GM23248 (cell line): ENCODE measurements around the gene HNRNPM. TPM values are rescaled to one million over a fixed set of nuclear protein-coding genes. Genes with fewer than 3 reads are reported as not detected.

Experiments
- DNase-seq: peaks from one replicate; pipeline ENCODE4 v3.0.0-alpha.2; 2015
- H2AFZ ChIP-seq: fragments of 200-600 bp; sonication (generic); 2 replicates; pipeline ENCODE4 v1.6.1; 2016; ENCODE audit warnings: antibody characterized with exemption
- H3F3A ChIP-seq: fragments of 200-600 bp; sonication (generic); 2 replicates; pipeline ENCODE4 v1.6.1; 2016; ENCODE audit warnings: mild to moderate bottlenecking, antibody characterized with exemption, mixed run types; ENCODE audit not compliant: insufficient read depth
- H3K27ac ChIP-seq: fragments of 200-600 bp; sonication (generic); 2 replicates; pipeline ENCODE4 v1.5.1; 2016; ENCODE audit warnings: mild to moderate bottlenecking
- H3K27me3 ChIP-seq: fragments of 200-600 bp; sonication (generic); replicated peaks from 2 replicates; pipeline ENCODE4 v1.6.1; 2016; ENCODE audit warnings: mild to moderate bottlenecking; ENCODE audit not compliant: insufficient read depth
- H3K36me3 ChIP-seq: fragments of 200-600 bp; sonication (generic); 2 replicates; pipeline ENCODE4 v1.6.1; 2016; ENCODE audit warnings: low read depth, mild to moderate bottlenecking
- H3K4me1 ChIP-seq: fragments of 200-600 bp; sonication (generic); 2 replicates; pipeline ENCODE4 v1.6.1; 2016; ENCODE audit warnings: mild to moderate bottlenecking; ENCODE audit not compliant: insufficient read depth
- H3K4me2 ChIP-seq: fragments of 200-600 bp; sonication (generic); one replicate; pipeline ENCODE4 v1.6.1; 2016; ENCODE audit warnings: mild to moderate bottlenecking; ENCODE audit not compliant: unreplicated experiment
- H3K4me3 ChIP-seq: fragments of 200-600 bp; sonication (generic); 2 replicates; pipeline ENCODE4 v1.5.1; 2016; ENCODE audit warnings: mild to moderate bottlenecking
- H3K79me2 ChIP-seq: fragments of 200-600 bp; sonication (generic); 2 replicates; pipeline ENCODE4 v1.6.1; 2016; ENCODE audit warnings: mild to moderate bottlenecking; ENCODE audit not compliant: insufficient read depth
- H3K9ac ChIP-seq: fragments of 200-600 bp; sonication (generic); 2 replicates; pipeline ENCODE4 v1.6.1; 2016; ENCODE audit warnings: mild to moderate bottlenecking
- H3K9me2 ChIP-seq: fragments of 200-600 bp; sonication (generic); 2 replicates; pipeline ENCODE4 v1.6.1; 2016; ENCODE audit warnings: mixed run types, mild to moderate bottlenecking, moderate library complexity; ENCODE audit not compliant: insufficient read depth
- H3K9me3 ChIP-seq: fragments of 200-600 bp; sonication (generic); one replicate; pipeline ENCODE4 v1.6.1; 2017; ENCODE audit warnings: low read depth
- H4K20me1 ChIP-seq: fragments of 200-600 bp; sonication (generic); 2 replicates; pipeline ENCODE4 v1.6.0; 2016; ENCODE audit not compliant: insufficient read depth
- EZH2 ChIP-seq: fragments of 200-600 bp; sonication (generic); IDR thresholded peaks from 2 replicates; pipeline ENCODE4 v1.6.1; 2018; ENCODE audit warnings: antibody characterized with exemption, mild to moderate bottlenecking; ENCODE audit not compliant: insufficient read depth, poor library complexity, severe bottlenecking
- EZH2phosphoT487 ChIP-seq: fragments of 200-600 bp; sonication (generic); IDR thresholded peaks from 2 replicates; pipeline ENCODE4 v1.6.1; 2018; ENCODE audit warnings: antibody characterized with exemption, moderate library complexity, mild to moderate bottlenecking, low read depth; ENCODE audit not compliant: insufficient read depth
- WGBS, 2 experiments: methylation state at CpG; one replicate each; pipeline ENCODE4 v1.1.6; 2015 to 2017; ENCODE audit warnings: low lambda C conversion rate in 2 of 2, low coverage in 1 of 2; ENCODE audit errors: missing lambda C conversion rate in 2 of 2; 5-methylcytosine and 5-hydroxymethylcytosine counted together
- in situ Hi-C: fragments of 300-500 bp; cut with MboI; formaldehyde crosslinking; loops from 2 replicates; pipeline ENCODE4 v1.15.0; 2020
- polyA plus RNA-seq: library from polyadenylated mRNA; unstranded; fragments of >200 nt; fragmentation: Nextera tagmentation; extraction: Ambion mirVana; gene quantifications from 2 replicates; pipeline ENCODE4 v1.2.1, GENCODE V29; 2016
- total RNA-seq: library from RNA; depleted of rRNA; stranded (reverse); fragments of >200 nt; shearing (Covaris generic); gene quantifications from 2 replicates; pipeline ENCODE4 v1.2.3, GENCODE V29; 2014

HNRNPM gene
- total and polyA plus RNA-seq, 2 experiments from 2014 or later, result 71.0 to 116 TPM

GRCh38 chr19:8459520-8460270 is 14.9 kb downstream of the HNRNPM start:
- WGBS, 2 experiments, result 2 to 3% methylated on average over 6 of the region's 6 CpGs
- peak overlapping the region; percentile 67 for H3K9ac ChIP-seq
- H2AFZ ChIP-seq, result no peak overlapping the region
- no peaks in the 10 kb centered on the region for H3K27me3 ChIP-seq
- H3K4me1 ChIP-seq, result peaks cover 32% of the 10 kb centered on the region
- peak overlapping the region; percentile 83 for H3K4me2 ChIP-seq
- in situ Hi-C loops, result no loop called here
- peak overlapping the region; percentile 89 for H3K27ac ChIP-seq
- H4K20me1 ChIP-seq, result peaks cover 37% of the 10 kb centered on the region
- peaks cover 51% of the 10 kb centered on the region for H3F3A ChIP-seq
- H3K9me3 ChIP-seq, result no peaks in the 10 kb centered on the region
- TF ChIP-seq EZH2phosphoT487 (no peak), EZH2 (no peak)
- DNase-seq, result peak; percentile 91
- H3K9me2 ChIP-seq, result no peaks in the 10 kb centered on the region
- peaks cover 97% of the 10 kb centered on the region for H3K79me2 ChIP-seq
- H3K36me3 ChIP-seq, result peaks cover 5% of the 10 kb centered on the region; the same call in 1 of the 2 replicates
- H3K4me3 ChIP-seq, result peak overlapping the region; percentile 61

- H3K4me2 ChIP-seq, result peak overlapping the region; percentile 83
- no peak overlapping the region for H2AFZ ChIP-seq
- peaks cover 11% of the 10 kb centered on the region for H3K36me3 ChIP-seq
- peaks cover 46% of the 10 kb centered on the region for H3F3A ChIP-seq
- H3K79me2 ChIP-seq, result peaks cover 97% of the 10 kb centered on the region
- peak overlapping the region; percentile 89 for H3K27ac ChIP-seq
- no peaks in the 10 kb centered on the region for H3K27me3 ChIP-seq
- H3K4me3 ChIP-seq, result peak overlapping the region; percentile 61
- in situ Hi-C loops, result no loop called here
- no peaks in the 10 kb centered on the region for H3K9me2 ChIP-seq
- peak overlapping the region; percentile 67 for H3K9ac ChIP-seq
- H3K4me1 ChIP-seq, result peaks cover 32% of the 10 kb centered on the region
- H3K9me3 ChIP-seq, result no peaks in the 10 kb centered on the region
- TF ChIP-seq EZH2, result no peak
- no peak for TF ChIP-seq EZH2phosphoT487
- peak; percentile 61 for DNase-seq
- H4K20me1 ChIP-seq, result peaks cover 31% of the 10 kb centered on the region
- 43 to 48% methylated on average over 7 of the region's 7 CpGs for WGBS, 2 experiments
Observed at GRCh38 chr19:8460516-8461298, 15.9 kb downstream of the HNRNPM start.

GRCh38 chr19:8461376-8461775 is 16.6 kb downstream of the HNRNPM start:
- peaks cover 46% of the 10 kb centered on the region for H3F3A ChIP-seq
- peaks cover 18% of the 10 kb centered on the region for H3K36me3 ChIP-seq
- in situ Hi-C loops, result no loop called here
- H3K4me3 ChIP-seq, result no peak overlapping the region
- no peak for TF ChIP-seq EZH2phosphoT487
- TF ChIP-seq EZH2, result no peak
- H3K27me3 ChIP-seq, result no peaks in the 10 kb centered on the region
- H3K9me2 ChIP-seq, result no peaks in the 10 kb centered on the region
- H3K4me1 ChIP-seq, result peaks cover 32% of the 10 kb centered on the region
- peak overlapping the region; percentile 89 for H3K27ac ChIP-seq
- H2AFZ ChIP-seq, result no peak overlapping the region
- H3K79me2 ChIP-seq, result peaks cover 97% of the 10 kb centered on the region
- H4K20me1 ChIP-seq, result peaks cover 28% of the 10 kb centered on the region
- no peak overlapping the region for H3K9ac ChIP-seq
- H3K4me2 ChIP-seq, result peak overlapping the region; percentile 83
- WGBS, 2 experiments, result 77 to 80% methylated on average over 4 of the region's 4 CpGs
- H3K9me3 ChIP-seq, result no peaks in the 10 kb centered on the region
- DNase-seq, result no peak

- Histone ChIP-seq H3K9me3 (no peaks in the 10 kb centered on the region), H3K36me3 (peaks cover 22% of the 10 kb centered on the region), H3K4me1 (peaks cover 32% of the 10 kb centered on the region), H3F3A (peaks cover 46% of the 10 kb centered on the region), H3K9me2 (no peaks in the 10 kb centered on the region), H3K27ac (no peak overlapping the region), H3K9ac (no peak overlapping the region), H2AFZ (no peak overlapping the region), H4K20me1 (peaks cover 27% of the 10 kb centered on the region), H3K4me3 (no peak overlapping the region), H3K79me2 (peaks cover 97% of the 10 kb centered on the region), H3K4me2 (no peak overlapping the region), H3K27me3 (no peaks in the 10 kb centered on the region)
- TF ChIP-seq EZH2phosphoT487 (no peak), EZH2 (no peak)
- 84 to 85% methylated on average over 14 of the region's 14 CpGs for WGBS, 2 experiments
- in situ Hi-C loops, result no loop called here
- no peak for DNase-seq
Observed at GRCh38 chr19:8461891-8462290, 17.1 kb downstream of the HNRNPM start.
